Progenitor cell of endocrine pancreas (in vitro differentiated cells): ENCODE data around the gene ARMC6. TPM values are rescaled to one million over a fixed set of nuclear protein-coding genes. Genes with fewer than 3 reads are reported as not detected.

Source experiments
- DNase-seq: peaks from one replicate; pipeline ENCODE4 v3.0.0; 2021; ENCODE audit warnings: low spot score; ENCODE audit not compliant: unreplicated experiment
- H3K27ac Mint-ChIP-seq: 2 replicates; pipeline ENCODE4 v1.8.0; 2021; ENCODE audit warnings: mild to moderate bottlenecking, moderate library complexity, mixed read lengths
- H3K27me3 Mint-ChIP-seq: 2 replicates; pipeline ENCODE4 v1.8.0; 2021; ENCODE audit warnings: mixed read lengths
- H3K36me3 Mint-ChIP-seq: 2 replicates; pipeline ENCODE4 v1.8.0; 2022; ENCODE audit warnings: mixed read lengths; ENCODE audit not compliant: insufficient read depth
- H3K4me1 Mint-ChIP-seq: 2 replicates; pipeline ENCODE4 v1.8.0; 2021; ENCODE audit warnings: low read depth, mixed read lengths
- H3K4me3 Mint-ChIP-seq: 2 replicates; pipeline ENCODE4 v1.8.0; 2021; ENCODE audit warnings: low read depth, mild to moderate bottlenecking, moderate library complexity, mixed read lengths
- H3K9me3 Mint-ChIP-seq: 2 replicates; pipeline ENCODE4 v1.8.0; 2021; ENCODE audit warnings: low read depth, mixed read lengths
- total RNA-seq: library from RNA; stranded (reverse); gene quantifications from 2 replicates; pipeline ENCODE4 v1.2.1, GENCODE V29; 2021
- TF ChIP-seq, protein P1 (sequence below): fragments of 200-600 bp; sonication (generic); IDR thresholded peaks from one replicate; pipeline ENCODE4 v1.5.0; 2021; ENCODE audit warnings: antibody characterized with exemption, mild to moderate bottlenecking; ENCODE audit not compliant: unreplicated experiment

The ARMC6 gene
- total RNA-seq, 1 donor from 2014 or later, result 33.5 TPM

DNA sequence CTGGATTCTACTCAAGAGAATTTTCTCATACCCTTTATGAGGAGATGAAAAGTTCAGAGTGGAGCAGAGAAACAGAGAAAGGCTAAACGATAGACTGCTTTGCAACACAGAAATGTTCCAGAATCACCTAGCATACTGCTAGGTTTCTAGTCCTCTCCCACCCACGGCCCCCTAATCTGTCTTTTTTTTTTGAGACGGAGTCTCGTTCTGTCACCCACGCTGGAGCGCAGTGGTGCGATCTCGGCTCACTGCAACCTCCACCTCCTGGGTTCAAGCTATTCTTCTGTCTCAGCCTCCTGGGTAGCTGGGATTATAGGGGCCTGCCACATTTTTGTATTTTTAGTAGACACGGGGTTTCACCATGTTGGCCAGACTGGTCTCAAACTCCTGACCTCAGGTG, 4.9 kb upstream of the ARMC6 start:
- Mint-ChIP-seq H3K4me1 (peaks cover 8% of the 10 kb centered on the region), H3K4me3 (no peak overlapping the region), H3K27ac (no peak overlapping the region), H3K9me3 (no peaks in the 10 kb centered on the region), H3K27me3 (no peaks in the 10 kb centered on the region), H3K36me3 (peaks cover 24% of the 10 kb centered on the region)
- DNase-seq, result no peak
- TF ChIP-seq, protein P1, sequence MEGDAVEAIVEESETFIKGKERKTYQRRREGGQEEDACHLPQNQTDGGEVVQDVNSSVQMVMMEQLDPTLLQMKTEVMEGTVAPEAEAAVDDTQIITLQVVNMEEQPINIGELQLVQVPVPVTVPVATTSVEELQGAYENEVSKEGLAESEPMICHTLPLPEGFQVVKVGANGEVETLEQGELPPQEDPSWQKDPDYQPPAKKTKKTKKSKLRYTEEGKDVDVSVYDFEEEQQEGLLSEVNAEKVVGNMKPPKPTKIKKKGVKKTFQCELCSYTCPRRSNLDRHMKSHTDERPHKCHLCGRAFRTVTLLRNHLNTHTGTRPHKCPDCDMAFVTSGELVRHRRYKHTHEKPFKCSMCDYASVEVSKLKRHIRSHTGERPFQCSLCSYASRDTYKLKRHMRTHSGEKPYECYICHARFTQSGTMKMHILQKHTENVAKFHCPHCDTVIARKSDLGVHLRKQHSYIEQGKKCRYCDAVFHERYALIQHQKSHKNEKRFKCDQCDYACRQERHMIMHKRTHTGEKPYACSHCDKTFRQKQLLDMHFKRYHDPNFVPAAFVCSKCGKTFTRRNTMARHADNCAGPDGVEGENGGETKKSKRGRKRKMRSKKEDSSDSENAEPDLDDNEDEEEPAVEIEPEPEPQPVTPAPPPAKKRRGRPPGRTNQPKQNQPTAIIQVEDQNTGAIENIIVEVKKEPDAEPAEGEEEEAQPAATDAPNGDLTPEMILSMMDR, result no peak

DNA sequence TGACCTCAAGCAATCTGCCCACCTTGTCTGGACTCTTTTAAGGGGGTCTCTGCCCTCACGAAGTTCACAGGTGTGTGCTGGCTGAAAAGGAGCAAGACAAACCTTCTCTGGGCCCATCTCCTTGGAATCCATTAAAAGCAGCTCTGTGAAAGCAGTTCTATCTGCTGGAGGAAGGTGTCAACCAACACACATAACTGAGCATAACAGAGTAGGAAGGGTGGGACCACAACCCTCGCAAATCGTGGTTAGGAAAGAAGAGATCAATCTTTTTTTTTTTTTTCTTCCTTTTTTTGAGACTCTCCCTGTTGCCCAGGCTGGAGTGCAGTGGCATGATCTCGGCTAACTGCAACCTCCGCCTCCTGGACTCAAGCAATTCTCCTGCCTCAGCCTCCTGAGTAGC, 1.5 kb upstream of the ARMC6 start:
- Mint-ChIP-seq H3K27me3 (no peaks in the 10 kb centered on the region), H3K4me1 (peaks cover 13% of the 10 kb centered on the region), H3K4me3 (peak overlapping the region; percentile 96), H3K9me3 (no peaks in the 10 kb centered on the region), H3K27ac (peak overlapping the region; percentile 98), H3K36me3 (peaks cover 14% of the 10 kb centered on the region)
- DNase-seq, result no peak
- TF ChIP-seq, protein P1, result no peak

DNA sequence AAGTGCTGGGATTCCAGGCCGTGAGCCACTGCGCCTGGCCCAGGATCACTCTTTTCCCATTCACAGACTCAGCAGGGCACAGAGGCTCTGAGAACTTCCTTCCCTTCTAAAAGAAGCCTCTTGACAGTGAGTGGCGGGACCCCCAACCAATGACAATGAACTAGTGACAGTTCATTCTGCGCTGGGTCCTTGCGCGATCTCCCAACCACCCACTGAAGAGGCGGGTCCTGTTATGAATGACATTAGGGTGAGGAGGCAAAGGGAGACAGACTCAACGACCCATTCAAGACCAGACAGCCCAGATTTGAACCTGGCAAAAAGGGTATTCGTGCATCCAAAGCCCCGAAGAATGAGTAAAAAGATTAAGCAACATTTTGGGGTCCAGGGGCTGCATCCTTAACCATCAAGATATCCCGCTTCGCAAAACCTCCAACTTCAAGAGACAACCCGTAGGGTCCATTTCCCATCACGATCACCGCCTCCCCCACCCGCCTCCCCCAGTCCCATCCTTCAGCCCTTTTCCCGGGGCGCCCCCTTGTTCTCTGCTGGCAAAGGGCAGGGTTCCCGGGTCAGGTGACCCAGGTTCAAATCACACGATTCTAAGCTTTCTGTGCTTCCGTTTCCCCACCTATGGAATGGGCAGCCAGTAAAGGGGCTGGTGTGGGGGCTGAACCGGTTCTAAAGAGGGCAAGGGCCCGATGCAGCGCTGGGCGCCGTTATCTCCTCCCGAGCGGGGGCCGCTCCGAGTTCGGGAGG, 805 bp upstream of the ARMC6 start:
- Mint-ChIP-seq H3K9me3 (no peaks in the 10 kb centered on the region), H3K27ac (peak overlapping the region; percentile 98), H3K4me1 (peaks cover 13% of the 10 kb centered on the region), H3K4me3 (peak overlapping the region; percentile 96), H3K36me3 (peaks cover 12% of the 10 kb centered on the region), H3K27me3 (no peaks in the 10 kb centered on the region)
- TF ChIP-seq, protein P1, result no peak
- peak; percentile 66 for DNase-seq

DNA sequence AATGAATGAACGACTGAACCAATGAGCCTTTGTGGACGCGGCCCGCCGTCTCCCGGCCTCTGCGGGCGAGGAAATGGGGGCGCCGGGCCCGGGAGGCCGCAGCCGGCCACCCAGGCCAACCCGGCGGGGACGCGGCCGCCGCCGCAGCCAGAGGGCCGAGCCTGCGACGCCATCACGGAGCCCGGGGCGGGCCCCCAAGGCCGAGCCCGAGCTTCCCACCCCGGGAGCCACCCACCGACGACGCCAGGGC, 302 bp upstream of the ARMC6 start:
- peaks cover 12% of the 10 kb centered on the region for H3K36me3 Mint-ChIP-seq
- no peaks in the 10 kb centered on the region for H3K27me3 Mint-ChIP-seq
- H3K4me3 Mint-ChIP-seq, result peak overlapping the region; percentile 96
- peak overlapping the region; percentile 91 for H3K27ac Mint-ChIP-seq
- peaks cover 13% of the 10 kb centered on the region for H3K4me1 Mint-ChIP-seq
- TF ChIP-seq, protein P1, result no peak
- no peaks in the 10 kb centered on the region for H3K9me3 Mint-ChIP-seq
- DNase-seq, result no peak

DNA sequence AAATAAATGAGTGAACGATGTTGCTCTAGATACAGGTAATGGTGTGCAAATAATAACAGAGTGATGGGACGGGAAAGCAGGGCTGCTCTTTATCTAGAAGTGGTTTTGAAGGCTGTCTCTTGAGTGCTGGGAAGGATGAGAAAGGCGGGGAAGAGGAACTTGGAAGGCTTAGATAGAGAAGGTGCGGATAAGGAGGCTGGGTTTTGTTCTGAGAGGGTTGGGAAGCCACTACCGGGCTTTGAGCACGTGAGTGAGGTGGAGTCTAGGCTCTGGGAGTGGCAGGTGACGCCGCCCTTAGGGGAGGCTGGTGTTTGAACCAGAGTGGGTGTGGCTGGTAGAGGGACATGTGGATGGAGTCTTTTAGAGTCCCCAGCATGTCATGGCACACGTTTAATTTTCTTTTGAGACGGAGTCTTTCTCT, 811 bp downstream of the ARMC6 start:
- H3K4me1 Mint-ChIP-seq, result peaks cover 13% of the 10 kb centered on the region
- H3K27me3 Mint-ChIP-seq, result no peaks in the 10 kb centered on the region

More for the DNA sequence above, 811 bp downstream of the ARMC6 start:
- Mint-ChIP-seq H3K36me3 (peaks cover 12% of the 10 kb centered on the region), H3K4me3 (peak overlapping the region; percentile 87), H3K27ac (peak overlapping the region; percentile 81), H3K9me3 (no peaks in the 10 kb centered on the region)
- DNase-seq, result no peak
- TF ChIP-seq, protein P1, result no peak
